ENCODE data around the gene DMAC2. TPM values are rescaled to one million over a fixed set of nuclear protein-coding genes. Genes with fewer than 3 reads are reported as not detected.
A peak's percentile ranks its signal among the peaks of the same experiment; 100 is the strongest.
"Not testable (repeated sequence)": the region's sequence is repeated elsewhere in the genome, so short reads cannot be mapped to it uniquely, and the experiment has no call there.

DMAC2 gene
- total RNA-seq = 10 to 100 TPM; 47.6 to 51.5 TPM

DNA sequence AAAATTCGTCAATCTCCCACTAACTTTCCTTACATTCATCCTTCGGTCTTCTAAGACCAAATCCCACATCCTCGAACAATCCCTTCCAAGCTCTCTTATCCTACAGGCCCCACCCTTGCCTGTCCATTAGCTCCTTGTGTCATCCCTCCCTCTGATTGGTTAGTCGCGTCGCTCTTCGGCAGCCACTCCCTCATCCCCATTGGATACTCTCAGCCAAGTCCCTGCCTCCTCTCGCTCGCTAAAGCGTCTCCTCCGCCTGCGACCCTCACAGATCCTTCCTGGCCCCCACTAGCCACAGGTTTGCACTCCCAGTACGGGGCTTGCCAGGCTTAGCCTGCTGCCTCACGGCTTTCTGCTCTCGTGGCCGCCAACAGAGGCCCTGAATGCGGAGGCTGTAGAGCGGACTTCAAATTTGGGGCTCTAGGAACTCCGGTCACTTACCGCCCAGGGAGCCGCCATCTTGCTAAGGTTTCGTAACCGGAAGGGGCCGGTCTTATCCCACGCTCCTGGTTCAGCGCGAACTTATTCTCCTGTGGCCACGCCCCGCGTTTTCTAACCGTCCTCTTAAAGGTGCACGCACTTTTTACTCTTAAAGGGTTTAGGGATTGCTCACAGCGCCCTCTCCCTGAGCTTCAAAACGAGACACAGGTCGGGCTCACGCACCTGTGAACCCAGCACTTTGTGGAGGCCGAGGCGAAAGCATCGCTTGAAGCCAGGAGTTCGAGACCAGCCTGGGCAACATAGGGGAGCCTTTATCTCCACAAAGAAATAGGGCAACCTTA is at the start of gene DMAC2:
DMAC2 (minus strand) TSS at position 472 of the 782 bp plus-strand sequence; CDS start at position 459, 13 bp downstream.
- Mint-ChIP-seq H3K9me3 (no peaks in the 10 kb centered on the region), H3K4me3 (no peak within 1 kb of the TSS), H3K27ac (no peak within 1 kb of the TSS), H3K4me1 (ENCODE audit: low read depth) (peaks cover 17% of the 10 kb centered on the region), H3K27me3 (peaks cover 2% of the 10 kb centered on the region), H3K36me3 (ENCODE audit: low read depth) (peaks cover 8% of the 10 kb centered on the region)
- ChIA-PET POLR2A (interaction anchor here (0.5 to 3.2 kb wide), 8 partner anchors 10 to 420 kb away, joined by 3 to 14 read pairs (median 4); partner anchors contain the start of genes B3GNT8 and RPS19), CTCF (interaction anchor here (0.7 to 2.8 kb wide), 20 partner anchors 9 to 157 kb away, joined by 3 to 32 read pairs (median 4); partner anchors contain the start of genes B3GNT8 and B9D2)
- peak; percentile 100 for DNase-seq
- intact Hi-C loops (cut with micrococcal nuclease) = no loop called here
- TF ChIP-seq, protein P1, sequence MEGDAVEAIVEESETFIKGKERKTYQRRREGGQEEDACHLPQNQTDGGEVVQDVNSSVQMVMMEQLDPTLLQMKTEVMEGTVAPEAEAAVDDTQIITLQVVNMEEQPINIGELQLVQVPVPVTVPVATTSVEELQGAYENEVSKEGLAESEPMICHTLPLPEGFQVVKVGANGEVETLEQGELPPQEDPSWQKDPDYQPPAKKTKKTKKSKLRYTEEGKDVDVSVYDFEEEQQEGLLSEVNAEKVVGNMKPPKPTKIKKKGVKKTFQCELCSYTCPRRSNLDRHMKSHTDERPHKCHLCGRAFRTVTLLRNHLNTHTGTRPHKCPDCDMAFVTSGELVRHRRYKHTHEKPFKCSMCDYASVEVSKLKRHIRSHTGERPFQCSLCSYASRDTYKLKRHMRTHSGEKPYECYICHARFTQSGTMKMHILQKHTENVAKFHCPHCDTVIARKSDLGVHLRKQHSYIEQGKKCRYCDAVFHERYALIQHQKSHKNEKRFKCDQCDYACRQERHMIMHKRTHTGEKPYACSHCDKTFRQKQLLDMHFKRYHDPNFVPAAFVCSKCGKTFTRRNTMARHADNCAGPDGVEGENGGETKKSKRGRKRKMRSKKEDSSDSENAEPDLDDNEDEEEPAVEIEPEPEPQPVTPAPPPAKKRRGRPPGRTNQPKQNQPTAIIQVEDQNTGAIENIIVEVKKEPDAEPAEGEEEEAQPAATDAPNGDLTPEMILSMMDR (IDR thresholded peaks at IDR 0.05) = peak; percentile 48
- ATAC-seq = peak; percentile 96

DNA sequence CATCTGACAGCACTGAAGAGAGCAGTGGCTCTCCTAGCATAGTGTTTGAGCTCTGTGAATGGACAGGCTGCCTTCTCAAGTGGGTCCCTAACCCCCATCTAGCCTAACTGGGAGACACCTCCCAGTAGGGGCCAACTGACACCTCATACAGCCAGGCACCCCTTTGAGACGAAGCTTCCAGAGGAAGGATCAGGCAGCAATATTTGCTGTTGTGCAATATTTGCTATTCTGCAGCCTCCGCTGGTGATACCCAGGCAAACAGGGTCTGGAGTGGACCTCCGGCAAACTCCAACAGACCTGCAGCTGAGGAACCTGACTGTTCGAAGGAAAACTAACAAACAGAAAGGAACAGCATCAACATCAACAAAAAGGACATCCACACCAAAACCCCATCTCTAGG is 47.2 kb upstream of the DMAC2 start:
- intact Hi-C loops (cut with micrococcal nuclease); H3K4me1 Mint-ChIP-seq (ENCODE audit: low read depth); DNase-seq; H3K27ac Mint-ChIP-seq; H3K9me3 Mint-ChIP-seq; H3K4me3 Mint-ChIP-seq; ATAC-seq; H3K36me3 Mint-ChIP-seq (ENCODE audit: low read depth); POLR2A ChIA-PET: not testable (repeated sequence)
- CTCF ChIA-PET = interaction anchor here (1.7 to 1.8 kb wide), 2 partner anchors 37 to 84 kb away, joined by 6 to 7 read pairs; no protein-coding TSS in a partner anchor
- peaks cover 44% of the 10 kb centered on the region for H3K27me3 Mint-ChIP-seq

DNA sequence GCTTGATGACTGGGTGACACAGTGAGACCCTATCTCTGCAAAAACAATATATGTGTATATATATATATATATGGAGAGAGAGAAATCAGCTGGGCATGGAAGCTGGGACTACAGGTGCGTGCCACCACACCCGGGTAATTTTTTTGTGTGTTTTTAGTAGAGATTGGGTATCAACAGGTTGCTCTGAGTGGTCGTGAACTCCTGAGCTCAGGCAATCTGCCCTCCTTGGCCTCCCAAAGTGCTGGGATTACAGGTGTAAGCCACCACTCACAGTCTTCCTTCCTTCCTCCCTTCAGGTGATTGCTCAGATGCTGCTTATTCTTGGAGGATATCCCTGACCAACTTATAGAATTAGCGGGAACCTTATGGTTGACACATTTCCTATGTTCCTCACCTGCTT is 45.1 kb upstream of the DMAC2 start:
- DNase-seq (no peak), ATAC-seq (no peak)
- no peak overlapping the region for H3K27ac Mint-ChIP-seq
- H3K9me3 Mint-ChIP-seq = peaks cover 3% of the 10 kb centered on the region
- intact Hi-C loops (cut with micrococcal nuclease) = no loop called here
- POLR2A ChIA-PET = no interaction called here
- peaks cover 53% of the 10 kb centered on the region for H3K27me3 Mint-ChIP-seq
- TF ChIP-seq, protein P1 (IDR thresholded peaks at IDR 0.05) = no peak
- CTCF ChIA-PET = interaction anchor here (1.5 kb wide), 1 partner anchor 162 kb away, joined by 3 read pairs; no protein-coding TSS in a partner anchor
- H3K4me3 Mint-ChIP-seq = no peak overlapping the region
- H3K36me3 Mint-ChIP-seq (ENCODE audit: low read depth) = peaks cover 2% of the 10 kb centered on the region
- no peaks in the 10 kb centered on the region for H3K4me1 Mint-ChIP-seq (ENCODE audit: low read depth)

DNA sequence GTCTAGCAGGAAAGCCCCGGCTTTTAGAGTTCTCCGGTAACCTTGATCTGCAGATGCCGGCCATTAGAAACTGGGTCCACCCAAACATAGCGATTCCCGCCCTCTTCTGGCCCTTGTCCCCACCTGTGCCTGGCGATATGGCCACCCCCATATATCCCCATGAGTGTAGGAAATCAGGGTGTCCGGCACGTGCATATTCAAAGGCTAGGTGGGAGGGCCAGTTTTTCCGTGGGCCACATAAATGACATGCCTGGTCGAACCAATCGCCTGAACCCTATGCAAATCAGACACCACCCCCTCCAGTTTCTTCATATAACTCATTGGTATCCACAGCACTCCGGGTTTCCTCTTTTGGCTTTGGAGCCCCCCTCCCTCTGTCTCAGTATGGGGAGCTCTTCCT is 40.6 kb upstream of the DMAC2 start:
- Mint-ChIP-seq H3K36me3 (ENCODE audit: low read depth) (no peaks in the 10 kb centered on the region), H3K27me3 (peaks cover 47% of the 10 kb centered on the region), H3K4me1 (ENCODE audit: low read depth) (no peaks in the 10 kb centered on the region), H3K4me3 (no peak overlapping the region), H3K9me3 (no peaks in the 10 kb centered on the region), H3K27ac (no peak overlapping the region)
- ChIA-PET CTCF (interaction anchor here (1.6 kb wide), 1 partner anchor 31 kb away, joined by 7 read pairs; no protein-coding TSS in a partner anchor), POLR2A (no interaction called here)
- no peak for DNase-seq
- ATAC-seq = no peak
- TF ChIP-seq, protein P1 (IDR thresholded peaks at IDR 0.05) = no peak
- intact Hi-C loops (cut with micrococcal nuclease) = no loop called here

DNA sequence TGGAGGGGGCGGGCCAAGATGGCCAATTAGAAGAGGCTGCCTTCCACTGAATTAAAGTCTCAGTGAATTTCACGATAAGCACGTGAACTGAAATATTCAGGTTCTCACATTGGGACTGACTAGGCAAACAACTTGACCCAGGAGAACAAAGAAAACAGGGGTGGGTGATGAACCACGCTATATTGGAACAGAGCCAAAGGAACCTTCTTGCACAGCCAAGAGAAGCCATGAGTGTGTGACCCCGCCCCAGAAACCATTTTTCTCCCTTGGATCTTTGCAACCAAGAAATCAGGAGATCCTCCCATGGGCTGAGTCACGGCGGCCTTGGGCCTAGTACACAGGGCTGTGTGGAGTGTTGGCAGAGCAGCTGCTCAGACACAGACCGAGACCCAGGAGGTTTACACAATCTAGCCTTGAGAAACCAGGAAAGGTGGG is 40.1 kb upstream of the DMAC2 start:
- no peak overlapping the region for H3K4me3 Mint-ChIP-seq
- no peak overlapping the region for H3K27ac Mint-ChIP-seq
- CTCF ChIA-PET = interaction anchor here (1.1 to 1.6 kb wide), 2 partner anchors 31 to 91 kb away, joined by 4 to 7 read pairs; no protein-coding TSS in a partner anchor
- ATAC-seq (no peak), DNase-seq (no peak)
- H3K27me3 Mint-ChIP-seq = peaks cover 44% of the 10 kb centered on the region
- no peaks in the 10 kb centered on the region for H3K9me3 Mint-ChIP-seq
- intact Hi-C loops (cut with micrococcal nuclease) = no loop called here
- no peaks in the 10 kb centered on the region for H3K4me1 Mint-ChIP-seq (ENCODE audit: low read depth)
- TF ChIP-seq, protein P1 (IDR thresholded peaks at IDR 0.05) = no peak
- H3K36me3 Mint-ChIP-seq (ENCODE audit: low read depth) = no peaks in the 10 kb centered on the region
- POLR2A ChIA-PET = no interaction called here

Data from activated CD8-positive, alpha-beta T cell treated with anti-CD3 and anti-CD28 coated beads for 36 hours (primary cell).